Stimulated activated CD8-positive, alpha-beta memory T cell treated with anti-CD3 and anti-CD28 coated beads, Interleukin-15, amount 100 ng/mL, for 48 hours (primary cell): ENCODE measurements around the gene VPS33B.

Experiments
- DNase-seq, 2 donors: peaks; one replicate each; pipeline ENCODE4 v3.0.0-alpha.2; 2020; ENCODE audit warnings: low read depth in 2 of 2

Gene VPS33B

DNA sequence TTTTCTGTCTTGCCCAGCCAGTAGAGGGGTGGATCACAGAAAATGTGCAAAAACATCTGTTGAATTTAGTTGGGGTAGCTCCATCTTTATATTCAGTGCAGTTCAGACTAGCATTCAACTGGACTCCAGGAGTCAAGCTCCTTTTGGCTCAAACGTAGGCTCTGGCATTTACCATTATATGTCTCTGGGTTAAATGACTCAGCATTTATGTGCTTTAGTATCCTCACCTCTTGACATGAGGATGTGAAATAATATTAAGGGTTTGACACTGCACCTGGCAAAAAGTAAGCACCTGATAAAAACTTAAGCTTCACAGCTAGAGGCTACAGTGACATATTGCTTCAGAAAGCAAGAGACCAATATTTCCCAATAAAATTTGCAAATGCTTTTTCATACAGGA, 42.8 kb downstream of the VPS33B start:
- DNase-seq, result no peak

DNA sequence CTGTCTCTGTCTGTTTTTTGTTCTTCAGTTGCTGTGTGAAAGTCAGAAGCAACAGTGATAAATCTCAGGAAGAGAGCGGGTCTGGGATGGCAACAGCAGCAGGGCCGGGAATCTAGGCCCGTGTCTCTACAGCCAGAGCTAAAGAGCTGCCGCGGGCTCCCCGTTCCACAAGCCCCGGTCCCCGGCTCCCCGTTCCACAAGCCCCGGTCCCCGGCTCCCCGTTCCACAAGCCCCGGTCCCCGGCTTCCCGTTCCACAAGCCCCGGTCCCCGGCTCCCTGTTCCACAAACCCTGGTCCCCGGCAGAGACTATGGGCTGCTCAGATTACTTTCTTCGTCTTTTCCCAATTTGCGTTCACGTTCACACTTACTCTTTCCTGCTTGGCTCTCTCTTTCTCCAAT, 48.2 kb downstream of the VPS33B start:
- no peak for DNase-seq

DNA sequence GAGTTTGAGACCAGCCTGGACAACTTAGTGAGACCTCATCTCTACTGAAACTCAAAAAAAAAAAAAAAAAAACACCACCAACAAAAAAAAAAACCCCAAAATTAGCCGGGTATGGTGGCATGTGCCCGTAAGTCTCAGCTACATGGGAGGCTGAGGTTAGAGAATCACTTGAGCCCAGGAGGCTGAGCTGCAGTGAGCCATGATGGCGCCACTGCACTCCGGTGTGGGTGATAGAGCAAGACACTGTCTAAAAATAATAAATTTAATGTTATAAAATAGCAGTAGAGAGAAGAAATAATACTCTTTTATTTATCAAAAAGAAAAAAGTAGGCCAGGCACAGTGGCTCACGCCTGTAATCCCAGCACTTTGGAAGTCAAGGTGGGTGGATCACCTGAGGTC, 50.3 kb downstream of the VPS33B start:
- no peak for DNase-seq

DNA sequence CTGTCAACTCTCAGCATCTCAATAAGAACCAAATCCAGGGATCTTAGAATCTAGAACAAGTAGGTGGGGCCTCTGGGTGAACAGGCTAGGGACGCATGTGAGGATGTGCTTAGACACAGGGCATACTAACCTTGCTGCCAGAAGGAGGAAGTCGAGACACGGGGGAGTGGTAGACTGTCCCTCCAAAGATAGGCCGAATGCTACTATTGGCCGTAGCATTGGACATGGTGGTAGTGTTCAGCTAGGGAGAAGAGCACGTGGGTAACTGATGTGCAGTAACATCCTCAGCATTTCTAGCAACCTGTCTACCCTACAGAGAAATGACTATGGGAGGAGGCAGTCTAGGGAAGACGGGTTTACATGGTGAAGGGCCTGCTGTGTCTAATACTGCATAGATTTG, 52.1 kb downstream of the VPS33B start:
- no peak for DNase-seq

DNA sequence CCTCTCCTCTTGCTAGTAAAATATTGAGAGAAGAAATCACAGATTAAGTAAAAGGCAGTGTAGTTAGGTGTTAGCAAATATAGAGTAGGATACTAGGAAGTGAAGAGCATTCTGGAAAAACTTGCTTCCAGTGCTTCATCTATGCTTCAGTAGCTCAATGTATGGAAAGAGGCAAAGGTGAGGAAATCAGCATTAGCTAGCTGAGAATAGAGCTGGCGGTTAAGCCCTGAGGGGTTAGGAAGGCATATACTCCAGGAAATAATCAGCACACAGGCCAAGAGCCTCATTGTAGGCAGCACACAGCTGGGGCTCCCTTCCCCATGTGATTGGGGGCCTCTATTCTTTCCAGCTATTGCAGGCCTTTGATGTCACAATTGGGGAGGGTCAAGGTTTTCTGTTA, 54.0 kb downstream of the VPS33B start:
- no peak for DNase-seq

DNA sequence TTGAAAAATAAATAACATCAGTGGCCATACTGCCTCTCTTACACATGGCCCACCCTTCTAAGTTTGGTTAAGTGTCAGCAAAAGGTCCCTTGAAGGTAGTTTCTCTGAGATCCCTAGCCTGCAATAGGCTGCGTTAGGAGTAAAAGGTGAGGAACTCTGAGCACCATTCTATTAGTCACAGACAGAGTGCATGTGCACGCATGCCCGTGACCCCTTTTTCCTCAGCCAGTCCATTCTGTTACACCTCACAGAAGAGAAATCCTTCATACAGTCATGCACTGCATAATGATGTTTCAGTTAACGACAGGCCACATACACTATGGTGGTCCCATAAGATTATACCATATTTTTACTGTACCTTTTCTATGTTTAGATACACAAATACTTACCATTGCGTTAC, 55.2 kb downstream of the VPS33B start:
- no peak for DNase-seq

DNA sequence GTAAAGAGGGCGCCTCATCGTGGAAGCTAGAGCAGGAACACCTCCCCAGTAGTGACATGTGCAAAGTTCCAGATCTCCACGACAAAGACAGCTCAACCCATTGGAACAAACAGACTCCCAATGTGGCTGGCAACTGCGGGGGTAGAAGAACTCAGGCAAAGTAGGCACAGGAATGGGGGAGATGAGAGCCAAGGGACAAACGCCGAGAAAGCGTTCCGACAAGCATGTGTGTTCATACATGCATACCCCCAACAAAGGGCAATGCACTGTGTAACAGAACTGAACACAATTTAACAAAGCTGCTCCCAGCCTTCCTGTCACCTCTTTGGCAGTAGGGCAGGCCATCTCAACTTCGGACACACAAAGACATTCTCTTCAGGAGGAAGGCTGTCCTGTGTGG, 56.1 kb downstream of the VPS33B start:
- DNase-seq, result no peak

DNA sequence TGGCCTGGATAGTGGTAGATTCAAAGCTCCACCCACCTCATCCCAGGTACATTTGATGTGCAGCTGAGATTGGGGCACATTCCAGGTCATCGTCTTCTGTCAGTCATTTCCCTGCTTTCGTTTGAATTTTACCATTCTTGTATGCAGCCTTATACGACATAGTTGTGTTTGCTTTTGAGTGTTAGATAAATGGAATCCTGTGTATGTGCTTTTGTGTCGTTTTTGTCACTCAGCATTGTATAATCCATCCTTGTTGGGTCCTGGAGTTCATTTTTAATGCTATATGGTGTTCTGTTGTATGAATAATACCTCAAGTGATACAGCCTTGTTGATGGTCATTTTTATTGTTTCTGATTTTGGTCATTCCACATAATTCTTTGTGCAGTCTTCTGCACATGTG, 60.4 kb downstream of the VPS33B start:
- DNase-seq, result no peak

DNA sequence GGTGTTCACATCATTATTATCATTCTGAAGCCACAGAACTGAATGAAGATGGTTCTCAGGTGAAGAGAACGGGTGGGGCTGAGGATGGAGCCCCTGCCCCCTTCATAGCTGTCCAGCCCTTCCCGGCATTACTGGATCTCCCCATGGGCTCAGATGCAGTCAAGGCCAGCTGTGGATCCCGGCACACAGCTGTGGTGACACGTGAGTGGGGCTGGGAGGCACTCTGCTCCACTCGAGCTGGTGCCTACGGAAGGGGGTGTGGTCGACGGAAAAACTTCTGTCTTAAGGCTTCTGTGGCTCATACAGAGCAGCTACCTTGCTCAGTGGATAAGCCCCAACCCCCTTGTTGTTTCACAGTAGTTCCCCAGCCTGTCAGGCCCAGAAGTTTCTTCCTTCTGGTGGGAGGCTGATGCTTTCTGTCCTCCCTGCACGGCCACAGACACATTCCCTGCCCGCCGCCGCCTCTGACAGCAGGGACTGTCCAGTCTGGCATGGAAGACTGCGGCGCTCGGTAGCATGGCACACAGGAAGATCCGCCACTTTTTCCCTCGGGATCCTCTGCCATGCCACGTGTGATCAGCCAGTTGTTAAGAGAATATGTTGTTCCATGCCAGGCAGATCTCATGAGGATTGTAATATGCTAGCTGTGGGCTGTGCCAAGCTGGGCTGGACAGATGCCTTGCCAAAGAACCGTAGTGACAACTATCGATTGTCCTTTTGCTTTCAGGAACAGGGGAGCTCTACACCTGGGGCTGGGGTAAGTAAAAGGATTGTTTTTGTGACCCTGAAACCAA, 61.9 kb downstream of the VPS33B start:
- no peak for DNase-seq

DNA sequence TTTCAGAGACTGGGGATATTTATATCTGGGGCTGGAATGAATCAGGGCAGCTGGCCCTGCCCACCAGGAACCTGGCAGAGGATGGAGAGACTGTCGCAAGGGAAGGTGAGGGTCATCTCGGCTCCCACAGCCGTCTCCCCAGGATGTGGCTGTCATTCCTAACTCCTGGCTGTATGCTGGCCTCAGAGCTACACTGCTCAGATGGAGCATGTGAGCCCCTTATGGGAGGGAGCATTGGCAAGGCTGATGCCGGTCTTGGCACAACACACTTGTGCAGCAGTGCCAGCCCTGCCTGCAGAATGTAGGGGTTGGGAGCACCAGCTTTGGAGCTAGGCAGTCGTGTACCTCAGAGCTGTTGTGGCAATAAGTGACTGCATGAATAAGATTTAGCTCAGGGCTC, 62.5 kb downstream of the VPS33B start:
- no peak for DNase-seq

DNA sequence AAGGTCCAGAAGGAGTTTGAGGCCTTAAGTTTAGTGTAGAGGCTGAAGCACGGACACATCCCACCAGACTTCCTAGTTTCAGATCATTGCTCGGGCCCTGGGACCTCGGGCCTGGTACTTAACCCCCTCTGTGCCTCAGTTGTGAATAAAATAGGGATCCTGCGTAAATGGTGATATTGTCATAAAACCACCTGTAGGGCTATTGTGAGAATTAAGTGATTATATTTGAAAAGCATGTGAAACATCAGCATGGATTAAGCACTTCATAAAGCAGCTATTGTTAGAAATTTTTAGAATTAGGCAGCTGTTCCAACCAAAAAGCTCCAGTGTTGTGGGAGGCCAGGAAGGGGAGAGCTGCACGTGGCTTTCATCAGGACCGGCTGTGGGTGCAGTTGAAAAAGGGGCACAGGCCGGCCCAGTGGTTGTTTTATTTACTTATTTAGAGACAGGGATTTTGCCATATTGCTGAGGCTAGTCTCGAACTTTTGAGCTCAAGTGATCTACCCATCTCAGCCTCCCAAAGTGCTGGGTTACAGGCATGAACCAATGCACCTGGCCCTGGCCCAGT, 63.3 kb downstream of the VPS33B start:
- DNase-seq, result no peak

DNA sequence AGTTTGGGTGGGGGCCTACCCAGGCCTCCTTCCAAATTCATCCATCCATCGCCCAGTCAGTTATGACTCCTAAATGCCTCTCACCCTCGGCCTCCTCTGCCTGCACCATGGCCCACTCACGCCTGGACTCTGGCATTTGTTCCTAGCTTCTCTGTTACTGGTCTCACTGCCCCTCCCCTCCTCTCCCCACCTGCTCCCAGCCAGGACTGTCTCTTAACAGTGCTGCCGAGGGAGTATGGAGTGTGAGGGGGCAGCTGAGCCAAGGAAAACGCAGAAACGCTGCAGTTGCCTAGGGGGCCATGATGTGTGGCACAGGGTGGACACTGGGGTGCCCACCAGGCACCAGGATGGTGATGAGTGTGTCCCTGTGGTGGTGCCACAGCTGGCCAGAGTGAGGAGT, 64.6 kb downstream of the VPS33B start:
- DNase-seq, result no peak

DNA sequence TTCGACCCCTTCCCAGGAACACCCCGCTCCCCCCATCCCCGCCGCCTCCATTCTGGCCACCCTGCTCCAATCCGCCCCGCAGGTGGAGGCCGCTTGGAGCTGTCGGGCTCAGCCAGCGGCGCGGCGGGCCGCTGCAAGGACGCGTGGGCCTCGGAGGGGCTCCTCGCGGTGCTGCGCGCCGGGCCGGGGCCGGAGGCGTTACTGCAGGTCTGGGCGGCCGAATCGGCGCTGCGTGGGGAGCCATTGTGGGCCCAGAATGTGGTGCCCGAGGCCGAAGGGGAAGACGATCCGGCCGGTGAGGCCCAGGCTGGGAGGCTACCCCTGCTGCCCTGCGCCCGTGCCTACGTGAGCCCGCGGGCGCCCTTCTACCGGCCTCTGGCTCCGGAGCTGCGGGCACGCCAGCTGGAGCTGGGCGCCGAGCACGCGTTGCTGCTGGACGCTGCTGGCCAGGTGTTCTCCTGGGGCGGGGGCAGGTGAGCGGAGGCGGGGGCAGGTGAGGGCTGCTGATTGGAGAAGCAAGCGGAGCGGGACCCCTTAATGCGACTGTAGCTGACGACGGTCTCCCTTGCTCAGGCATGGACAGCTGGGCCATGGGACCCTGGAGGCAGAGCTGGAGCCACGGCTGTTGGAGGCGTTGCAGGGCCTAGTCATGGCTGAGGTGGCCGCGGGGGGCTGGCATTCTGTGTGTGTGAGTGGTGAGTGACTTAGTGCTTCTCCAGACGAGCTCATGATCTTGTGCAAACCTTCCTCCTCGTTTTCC, 65.2 kb downstream of the VPS33B start:
- DNase-seq, result no peak

DNA sequence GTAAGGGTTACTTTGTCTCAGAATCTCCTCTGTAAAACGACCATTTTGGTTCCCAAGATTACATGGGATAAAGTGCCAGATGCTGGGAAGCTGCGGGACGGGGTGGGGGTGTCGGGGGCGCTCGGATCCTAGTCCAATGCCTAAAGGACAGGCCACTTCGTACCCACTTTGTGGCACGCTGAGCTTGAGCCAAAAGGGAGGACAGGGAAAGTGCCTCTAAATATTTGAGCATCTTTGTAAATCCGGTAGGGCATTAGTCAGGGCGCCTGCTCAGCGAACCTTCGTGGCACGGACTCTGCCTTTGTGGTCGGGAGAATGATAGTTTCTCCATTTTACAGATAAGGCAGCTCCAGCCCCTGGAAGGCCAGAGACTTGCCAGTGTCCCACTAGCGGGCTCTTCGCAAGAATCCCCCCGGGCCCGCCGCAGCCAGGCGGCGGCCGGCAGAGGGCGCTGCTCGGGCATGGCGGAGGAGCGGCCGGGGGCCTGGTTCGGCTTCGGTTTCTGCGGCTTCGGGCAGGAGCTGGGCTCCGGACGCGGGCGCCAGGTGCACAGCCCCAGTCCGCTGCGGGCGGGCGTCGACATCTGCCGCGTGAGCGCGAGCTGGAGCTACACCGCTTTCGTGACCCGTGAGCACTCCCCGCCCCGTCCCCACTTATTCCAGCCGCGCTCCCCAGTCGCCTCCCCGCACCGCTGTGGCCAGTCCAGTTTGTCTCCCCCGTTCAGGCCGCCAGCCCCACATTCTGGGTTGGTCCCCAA, 65.9 kb downstream of the VPS33B start:
- DNase-seq, result peak; percentile 55 to 59

DNA sequence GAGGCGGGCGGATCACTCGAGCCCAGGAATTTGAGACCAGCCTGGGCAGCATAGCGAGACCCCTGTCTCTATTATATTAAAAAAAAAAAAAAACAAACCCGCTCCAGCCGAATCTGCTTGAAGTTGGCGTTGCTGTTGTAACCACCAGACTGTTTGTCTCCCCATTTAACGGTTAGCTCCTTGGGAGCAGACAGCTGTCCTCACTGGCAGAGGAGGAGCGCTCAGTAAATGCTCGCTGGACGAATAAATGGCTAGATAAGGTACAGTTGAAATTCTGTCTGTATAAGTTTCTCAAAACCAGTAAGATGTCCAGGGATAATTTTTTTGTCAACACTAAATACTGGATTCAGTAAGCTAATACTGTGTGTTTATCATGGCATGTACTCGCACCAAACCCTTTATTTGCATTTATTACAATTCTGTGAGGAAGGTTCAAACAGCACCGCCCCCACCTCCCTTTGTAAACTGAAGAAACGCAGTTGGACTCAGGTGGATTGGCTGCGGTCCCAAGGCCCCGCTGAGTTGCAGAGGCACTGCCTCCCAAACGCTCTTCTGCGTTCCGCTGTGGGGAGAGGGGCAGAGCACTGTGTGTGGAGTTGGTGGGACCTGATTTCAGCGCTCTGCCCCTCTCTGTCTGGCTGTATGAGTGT, 66.6 kb downstream of the VPS33B start:
- DNase-seq, result no peak

DNA sequence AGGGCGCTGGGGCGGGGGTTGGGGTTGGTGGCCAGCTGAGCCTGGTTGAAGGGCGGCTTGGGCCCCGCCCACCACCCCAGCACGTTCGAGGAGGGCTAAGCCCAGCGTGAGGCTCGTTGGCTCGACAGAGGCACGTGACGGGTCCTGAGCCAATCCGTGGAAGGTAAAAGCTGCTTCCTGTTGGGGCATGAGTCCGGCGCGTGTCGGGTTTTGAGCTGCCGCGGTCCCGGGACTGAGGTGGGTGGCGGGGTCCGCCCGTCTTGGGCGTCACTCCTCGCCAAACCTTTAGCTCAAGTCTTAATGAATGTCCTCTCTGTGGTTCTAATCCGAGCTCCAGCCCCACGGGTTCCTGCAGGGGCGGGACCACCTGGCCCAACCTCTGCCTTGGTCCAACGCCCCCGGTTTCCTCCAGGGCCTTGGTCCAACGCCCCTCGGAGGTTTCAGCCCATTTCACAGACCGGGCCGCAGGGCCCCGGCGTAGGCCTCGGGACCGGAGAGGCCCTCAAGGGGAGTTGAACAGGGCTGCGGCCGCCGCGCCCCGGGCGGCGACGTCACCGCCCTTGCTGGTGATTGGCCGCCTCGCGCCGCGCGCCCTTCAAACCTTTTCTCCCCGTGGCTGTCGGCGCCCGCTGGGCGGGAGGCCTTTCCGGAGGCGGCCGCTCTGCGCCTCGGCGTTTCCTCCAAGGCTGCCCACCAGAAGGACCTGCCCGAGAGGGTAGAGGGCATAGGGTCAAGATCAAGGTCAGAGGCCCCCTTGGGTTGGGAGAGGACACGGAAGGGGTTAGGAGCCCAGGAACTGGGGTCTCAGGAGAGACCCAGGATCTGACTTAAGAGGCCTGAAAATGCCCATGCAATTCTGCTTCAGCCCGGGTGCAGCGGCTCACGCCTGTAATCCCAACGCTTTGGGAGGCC, 67.4 kb downstream of the VPS33B start, which contains the start of gene RCCD1:
Gene RCCD1 (plus strand): TSS at position 173 of the 912 bp plus-strand sequence. CDS start 1,851 bp downstream, outside the sequence.
- DNase-seq, result peak; percentile 91

DNA sequence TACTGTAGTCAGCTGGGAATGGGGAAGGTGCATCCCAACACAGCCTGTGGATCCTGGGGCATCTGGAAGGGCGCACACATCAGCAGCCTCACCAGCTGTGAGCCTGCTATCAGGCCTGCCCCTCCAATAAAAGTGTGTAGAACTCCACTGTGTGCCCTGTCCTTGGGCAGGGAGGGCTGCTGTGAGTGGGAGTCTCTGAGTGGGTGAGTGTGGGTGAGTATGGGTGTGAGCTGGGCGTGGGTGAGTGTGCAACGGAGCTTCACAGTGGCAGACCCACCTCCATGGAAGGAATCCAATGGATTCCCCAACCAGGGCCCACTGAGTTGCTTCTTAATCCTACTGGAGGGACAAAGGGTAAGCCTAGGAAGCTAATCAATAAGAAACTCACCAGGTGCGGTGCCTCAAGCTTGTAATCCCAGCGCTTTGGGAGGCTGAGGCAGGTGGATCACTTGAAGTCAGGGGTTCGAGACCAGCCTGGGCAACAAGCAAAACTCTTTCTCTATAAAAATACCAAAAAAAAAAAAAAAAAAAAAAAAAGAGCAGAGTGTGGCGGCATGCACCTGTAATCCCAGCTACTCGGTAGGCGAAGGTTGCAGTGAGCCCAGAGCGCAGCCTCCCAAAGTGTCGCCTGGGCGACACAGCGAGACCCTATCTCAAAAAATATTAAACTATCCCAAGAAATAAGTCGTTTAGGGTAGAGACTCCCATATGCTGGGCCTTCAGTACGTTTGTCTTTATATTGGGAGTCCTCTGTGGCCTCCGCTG, 68.3 kb downstream of the VPS33B start:
- DNase-seq, result no peak

DNA sequence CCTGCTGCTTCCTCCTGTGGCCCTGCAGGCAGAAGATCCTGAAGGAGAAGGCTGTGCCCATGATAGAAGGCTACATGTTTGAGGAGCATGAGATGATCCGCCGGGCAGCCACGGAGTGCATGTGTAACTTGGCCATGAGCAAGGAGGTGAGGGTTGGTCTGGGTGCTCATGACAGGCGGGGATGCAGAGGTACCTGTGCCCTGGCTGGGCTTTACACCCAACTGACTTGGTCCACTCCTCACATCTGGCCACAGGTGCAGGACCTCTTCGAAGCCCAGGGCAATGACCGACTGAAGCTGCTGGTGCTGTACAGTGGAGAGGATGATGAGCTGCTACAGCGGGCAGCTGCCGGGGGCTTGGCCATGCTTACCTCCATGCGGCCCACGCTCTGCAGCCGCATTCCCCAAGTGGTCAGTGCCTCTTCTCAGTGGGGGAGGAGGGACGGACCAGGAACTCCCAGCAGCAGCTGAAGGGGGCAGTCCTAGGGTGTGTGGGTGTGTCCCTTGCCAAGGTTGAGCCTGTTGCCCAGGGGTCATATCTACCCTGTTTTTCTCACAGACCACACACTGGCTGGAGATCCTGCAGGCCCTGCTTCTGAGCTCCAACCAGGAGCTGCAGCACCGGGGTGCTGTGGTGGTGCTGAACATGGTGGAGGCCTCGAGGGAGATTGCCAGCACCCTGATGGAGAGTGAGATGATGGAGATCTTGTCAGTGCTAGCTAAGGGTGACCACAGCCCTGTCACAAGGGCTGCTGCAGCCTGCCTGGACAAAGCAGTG, 69.3 kb downstream of the VPS33B start:
- no peak for DNase-seq

DNA sequence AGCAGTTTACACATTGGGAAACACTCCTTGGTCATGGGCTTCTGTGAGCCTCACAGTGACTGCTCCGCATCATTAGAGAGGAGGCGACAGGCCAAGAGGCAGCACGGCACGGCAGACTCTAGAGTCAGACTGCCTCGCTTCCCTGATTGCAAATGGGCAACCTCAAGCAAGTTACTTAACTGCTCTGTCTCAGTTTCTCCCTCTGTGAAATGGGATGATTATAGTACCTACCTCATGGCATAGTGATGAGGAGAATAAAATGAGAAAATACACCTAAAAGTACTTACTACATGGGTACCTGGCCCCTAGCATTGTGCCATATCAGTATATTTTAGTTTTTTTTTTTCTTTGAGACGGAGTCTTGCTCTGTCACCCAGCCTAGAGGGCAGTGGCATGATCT, 71.7 kb downstream of the VPS33B start:
- no peak for DNase-seq
